ENCODE data around the gene XXYLT1.

The XXYLT1 gene

DNA sequence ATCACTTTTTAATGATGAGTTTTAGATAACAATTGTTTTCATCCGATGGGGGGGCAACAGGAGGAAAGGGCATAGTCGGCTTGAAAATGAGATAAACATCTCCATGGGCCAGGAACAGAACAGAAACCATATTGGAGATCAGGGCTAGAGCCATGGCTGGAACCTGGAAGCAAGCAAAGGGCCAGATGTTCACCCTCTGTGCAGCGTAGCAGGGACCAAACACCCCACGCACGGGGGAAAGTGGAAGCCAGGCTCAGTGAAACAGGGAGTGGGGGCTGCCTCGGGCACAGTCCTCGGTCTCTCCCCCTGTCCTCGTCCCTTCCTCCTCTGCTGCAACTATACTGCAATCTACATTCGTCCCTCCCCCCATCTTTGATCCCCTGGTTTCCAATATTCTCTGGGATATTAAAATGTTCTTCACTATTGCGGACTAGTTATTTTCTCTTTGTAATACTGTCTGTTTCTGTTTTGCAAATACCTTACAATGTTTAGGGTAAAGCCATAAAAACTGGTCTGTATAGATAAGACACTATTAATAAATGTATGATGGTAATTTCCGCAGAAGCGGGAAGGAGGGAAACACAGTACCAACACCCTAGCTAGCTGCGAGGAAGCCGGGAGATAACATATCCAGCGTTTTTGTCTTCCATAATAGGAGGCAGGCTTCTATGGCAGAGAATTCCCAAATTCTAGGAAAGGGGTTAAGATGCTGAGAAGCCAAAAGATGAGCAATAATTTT lies 121.5 kb downstream of the XXYLT1 start:
- DNase-seq: no peak

DNA sequence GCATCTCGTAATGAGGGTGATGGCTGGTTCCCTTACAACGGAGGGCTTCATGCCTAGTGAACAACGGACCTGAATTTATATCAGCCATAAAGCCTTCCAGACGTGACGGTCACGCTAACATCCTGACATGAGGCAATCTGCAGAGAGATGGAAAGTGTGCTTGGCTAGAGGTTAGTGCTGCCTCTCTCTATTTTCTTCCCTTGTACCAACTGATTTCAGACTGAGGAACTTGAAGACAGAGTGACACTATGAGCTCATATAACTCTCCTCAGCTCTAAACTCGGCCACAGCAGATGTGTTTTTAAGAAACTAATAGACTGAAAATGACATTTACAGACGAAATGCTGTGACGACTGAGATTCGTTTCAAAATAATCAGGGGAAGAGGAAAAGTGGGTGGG lies 122.4 kb downstream of the XXYLT1 start:
- no peak for DNase-seq

- no peak for DNase-seq
Observed at GRCh38 chr3:195147649-195148080, 123.3 kb downstream of the XXYLT1 start.

GRCh38 chr3:195146131-195146530 lies 124.8 kb downstream of the XXYLT1 start:
- DNase-seq: no peak

DNA sequence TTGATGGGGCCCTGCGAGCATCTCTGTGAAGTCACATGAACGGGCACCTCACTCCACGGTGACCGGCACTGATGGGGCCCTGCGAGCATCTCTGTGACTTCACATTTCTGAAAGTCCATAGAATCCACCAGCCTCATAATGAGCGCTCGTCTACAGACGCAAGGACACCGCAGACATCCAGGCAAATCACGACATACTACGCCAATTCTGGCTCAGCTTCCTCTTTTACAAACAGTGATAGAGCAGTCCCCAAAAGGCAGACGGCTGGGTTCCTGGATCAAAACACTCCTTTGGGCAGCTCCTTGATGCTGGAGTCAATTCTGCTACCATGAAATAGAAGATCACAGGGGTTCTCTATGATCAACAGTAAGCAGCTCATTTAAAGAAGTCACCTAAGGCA lies 125.4 kb downstream of the XXYLT1 start:
- DNase-seq: no peak

DNA sequence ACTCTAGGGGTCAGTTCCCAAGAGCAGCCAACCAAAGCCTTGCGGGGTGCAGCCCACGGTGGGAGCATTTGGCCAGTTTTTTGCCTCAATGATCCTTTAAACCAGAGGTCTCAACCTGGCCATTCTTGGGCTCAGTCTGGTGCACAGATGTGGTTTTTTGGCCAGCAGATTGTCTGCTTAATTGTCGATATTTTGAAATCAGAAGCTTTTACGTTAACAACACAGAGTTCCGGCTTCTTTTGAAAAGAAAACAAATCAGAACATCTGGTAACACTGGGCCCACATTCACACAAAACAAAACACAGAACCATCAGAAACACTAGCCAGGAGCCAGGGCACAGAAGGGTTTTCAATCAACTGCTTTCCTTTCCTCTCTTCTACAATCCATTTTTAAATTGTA lies 127.7 kb downstream of the XXYLT1 start:
- no peak for DNase-seq

DNA sequence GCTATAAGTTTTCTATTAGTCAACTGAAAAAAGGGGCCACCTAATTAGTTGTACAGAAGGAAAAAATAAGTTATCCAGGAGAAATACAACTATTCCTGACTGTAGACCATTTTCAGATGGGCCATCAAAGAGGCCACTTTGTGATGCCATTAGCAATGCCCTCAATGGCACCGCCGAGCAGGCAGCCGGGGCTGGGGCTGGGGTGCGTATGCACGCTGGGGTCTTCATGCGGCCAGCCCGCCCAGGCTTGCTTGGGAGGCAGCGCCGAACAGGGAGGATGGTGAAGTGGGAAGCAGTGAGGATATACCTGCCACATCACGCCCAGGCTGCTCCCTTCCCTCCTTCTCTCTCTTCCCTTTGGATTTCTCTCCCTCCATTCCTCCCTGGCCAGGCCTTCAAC lies 128.4 kb downstream of the XXYLT1 start:
- no peak for DNase-seq

DNA sequence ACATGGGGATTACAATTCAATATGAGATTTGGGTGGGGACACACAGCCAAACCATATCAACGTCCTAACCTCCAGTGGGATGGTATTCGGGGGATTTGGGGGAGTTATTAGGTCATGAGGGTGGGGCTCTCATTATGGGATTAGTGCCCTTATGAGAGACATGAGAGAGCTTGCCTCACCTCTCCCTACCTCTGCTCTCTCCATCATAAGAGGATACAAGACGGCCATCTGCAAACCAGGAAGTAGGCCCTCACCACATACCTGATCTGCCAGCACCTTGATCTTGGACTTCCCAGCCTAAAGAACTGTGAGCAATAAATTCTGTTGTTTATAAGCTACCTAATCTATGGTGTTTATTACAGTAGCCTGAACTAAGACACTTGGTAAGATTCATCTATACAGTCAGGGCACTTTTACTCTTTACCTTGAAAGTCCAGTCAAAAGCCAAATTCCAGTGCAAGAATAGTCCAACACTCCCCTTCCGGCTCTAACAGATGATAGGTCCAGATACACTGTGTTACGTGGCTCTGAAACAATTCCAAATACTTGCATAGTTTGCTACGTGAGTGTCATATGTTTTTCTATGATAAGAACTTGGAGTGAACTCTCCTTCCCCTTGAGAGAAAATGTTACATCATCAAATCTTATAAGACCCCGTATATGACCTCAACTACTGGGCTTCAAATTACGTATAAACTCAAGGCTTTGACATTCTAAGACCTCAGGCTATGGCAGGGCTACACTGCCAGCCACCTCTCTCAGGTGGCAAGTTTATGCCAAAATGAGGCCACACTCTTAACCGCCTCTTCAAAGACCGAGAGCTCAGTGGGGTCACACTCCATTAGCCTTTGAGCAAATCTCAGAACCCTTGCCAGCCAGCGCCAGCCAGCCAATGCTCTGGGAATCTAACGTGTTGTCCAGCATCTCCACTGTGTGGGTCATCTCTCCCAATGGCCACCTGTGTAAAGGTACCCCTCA lies 129.9 kb downstream of the XXYLT1 start:
- DNase-seq: no peak

GRCh38 chr3:195140410-195140809 lies 130.5 kb downstream of the XXYLT1 start:
- DNase-seq: no peak

GRCh38 chr3:195139876-195140240 lies 131.1 kb downstream of the XXYLT1 start:
- DNase-seq: no peak

GRCh38 chr3:195139091-195139875 lies 131.7 kb downstream of the XXYLT1 start:
- DNase-seq: no peak

DNA sequence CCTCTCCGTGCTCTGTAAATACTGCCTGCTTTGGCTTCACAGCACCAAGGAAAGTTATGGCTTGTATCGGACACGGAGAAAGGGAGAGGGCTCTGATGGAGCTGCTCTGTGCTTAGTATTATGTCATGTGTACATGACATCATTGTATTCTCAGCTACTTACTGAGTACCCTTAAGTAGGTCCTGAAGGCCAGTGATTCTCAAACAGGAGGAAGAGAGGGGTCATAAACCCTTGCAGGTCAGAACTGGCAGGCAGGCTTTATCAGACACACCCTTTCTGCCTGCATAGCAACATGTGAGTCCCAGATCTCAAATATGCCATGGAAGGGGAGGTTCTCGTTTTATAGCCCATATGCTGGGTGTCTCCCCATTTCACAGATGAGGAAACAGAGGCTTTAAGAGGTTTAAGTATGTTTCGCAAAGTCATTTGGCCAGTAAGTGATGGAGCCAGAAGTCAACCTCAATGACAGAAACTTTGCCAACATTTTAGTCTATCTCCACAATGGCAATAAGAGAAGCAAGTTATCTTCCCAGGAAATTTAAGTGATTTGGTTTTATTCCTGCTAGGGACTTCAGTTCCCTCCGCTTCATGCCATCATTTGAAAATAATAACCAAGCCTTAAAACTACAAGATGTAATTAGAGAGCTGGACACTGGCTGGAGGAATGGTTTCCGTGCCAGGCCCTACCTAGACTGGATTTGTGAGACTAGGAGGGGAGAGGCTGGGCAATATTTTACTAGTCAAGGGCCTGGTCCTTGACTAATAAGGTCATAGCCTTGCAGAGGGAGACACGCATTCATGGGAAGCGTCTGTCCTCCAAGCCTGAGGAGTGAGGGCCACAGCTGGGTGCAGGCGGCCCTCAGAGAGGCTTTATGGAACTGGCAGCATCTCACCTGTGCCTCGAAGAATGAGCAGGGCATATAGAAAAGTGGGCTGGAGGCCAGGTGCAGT lies 133.0 kb downstream of the XXYLT1 start:
- no peak for DNase-seq

- no peak for DNase-seq
Observed at GRCh38 chr3:195135917-195136316, 135.0 kb downstream of the XXYLT1 start.

GRCh38 chr3:195134431-195134830 lies 136.5 kb downstream of the XXYLT1 start:
- DNase-seq: no peak

- peak; percentile 67 for DNase-seq
Observed at GRCh38 chr3:195133462-195133861, 137.5 kb downstream of the XXYLT1 start.

GRCh38 chr3:195133013-195133412 lies 137.9 kb downstream of the XXYLT1 start:
- DNase-seq: no peak

GRCh38 chr3:195131176-195131575 lies 139.8 kb downstream of the XXYLT1 start:
- DNase-seq: peak; percentile 6

- DNase-seq: no peak
Observed at GRCh38 chr3:195129644-195130492, 141.1 kb downstream of the XXYLT1 start.

- DNase-seq: no peak
Observed at GRCh38 chr3:195129072-195129643, 141.8 kb downstream of the XXYLT1 start.

DNA sequence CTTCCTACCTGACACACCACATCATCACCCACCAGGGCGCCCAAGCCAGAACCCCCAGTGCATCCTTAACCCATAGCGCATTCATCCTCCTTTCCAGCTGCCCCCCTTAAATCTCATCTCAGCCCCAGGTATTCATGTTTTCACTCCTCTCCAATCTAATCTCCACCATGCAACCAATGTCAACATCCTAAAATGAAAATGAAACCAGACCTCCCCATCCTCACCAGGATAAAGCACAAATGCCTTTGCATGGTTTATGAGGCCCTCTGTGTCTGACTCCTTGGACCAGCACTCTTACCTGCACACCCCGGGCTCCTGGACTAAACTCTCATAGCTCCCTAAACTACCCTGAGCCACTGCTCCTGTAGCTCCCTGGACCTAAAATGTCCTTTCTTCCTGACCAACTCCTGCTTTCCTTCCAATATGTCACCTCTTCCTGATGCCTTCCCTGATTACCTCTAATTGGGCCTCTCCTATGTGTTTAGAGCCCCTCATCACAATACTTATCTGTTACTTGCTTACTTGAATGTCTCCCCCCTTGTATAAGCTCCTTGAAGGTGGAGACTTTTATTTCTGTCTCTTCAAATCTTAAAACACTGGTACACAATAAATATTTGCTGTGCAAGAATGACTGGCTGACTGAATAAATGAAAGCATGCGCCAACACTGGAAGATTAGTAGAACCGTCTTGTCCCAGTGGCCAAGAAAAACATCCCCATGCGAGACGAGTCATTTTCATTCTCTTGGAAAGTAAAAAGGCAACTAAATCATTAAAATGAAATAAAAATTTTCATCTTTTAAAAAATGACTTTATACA lies 142.5 kb downstream of the XXYLT1 start:
- no peak for DNase-seq

Measured in left hindlimb (tissue), 1 donor.